ENCODE data around the gene PDGFB. TPM values are rescaled to one million over a fixed set of nuclear protein-coding genes. Genes with fewer than 3 reads are reported as not detected.

Gene PDGFB
- total RNA-seq, 1 donor from 2014 or later = 0.44 TPM

- H3K27me3 Mint-ChIP-seq (ENCODE audit: unreplicated experiment) = peaks cover 7% of the 10 kb centered on the region
- no peak for DNase-seq
- H3K4me3 Mint-ChIP-seq (ENCODE audit: unreplicated experiment) = no peak overlapping the region
- no peak for TF ChIP-seq CTCF (IDR thresholded peaks at IDR 0.05; ENCODE audit: partially characterized antibody, unreplicated experiment)
- H3K36me3 Mint-ChIP-seq (ENCODE audit: unreplicated experiment) = no peaks in the 10 kb centered on the region
- H3K4me1 Mint-ChIP-seq (ENCODE audit: low read depth, unreplicated experiment) = peaks cover 10% of the 10 kb centered on the region
- H3K9me3 Mint-ChIP-seq (ENCODE audit: unreplicated experiment) = peaks cover 4% of the 10 kb centered on the region
- no peak overlapping the region for H3K27ac Mint-ChIP-seq (ENCODE audit: unreplicated experiment)
Measured at GRCh38 chr22:39209756-39210155, 35.0 kb downstream of the PDGFB start.

GRCh38 chr22:39208013-39208680 is 36.6 kb downstream of the PDGFB start:
- Mint-ChIP-seq H3K4me3 (ENCODE audit: unreplicated experiment) (no peak overlapping the region), H3K9me3 (ENCODE audit: unreplicated experiment) (peaks cover 4% of the 10 kb centered on the region), H3K36me3 (ENCODE audit: unreplicated experiment) (no peaks in the 10 kb centered on the region), H3K4me1 (ENCODE audit: low read depth, unreplicated experiment) (peaks cover 10% of the 10 kb centered on the region), H3K27ac (ENCODE audit: unreplicated experiment) (no peak overlapping the region), H3K27me3 (ENCODE audit: unreplicated experiment) (peaks cover 6% of the 10 kb centered on the region)
- DNase-seq = no peak
- TF ChIP-seq CTCF (IDR thresholded peaks at IDR 0.05; ENCODE audit: partially characterized antibody, unreplicated experiment) = no peak

GRCh38 chr22:39207141-39208012 is 37.4 kb downstream of the PDGFB start:
- Mint-ChIP-seq H3K9me3 (ENCODE audit: unreplicated experiment) (peaks cover 4% of the 10 kb centered on the region), H3K27me3 (ENCODE audit: unreplicated experiment) (peaks cover 6% of the 10 kb centered on the region), H3K27ac (ENCODE audit: unreplicated experiment) (no peak overlapping the region), H3K4me3 (ENCODE audit: unreplicated experiment) (no peak overlapping the region), H3K36me3 (ENCODE audit: unreplicated experiment) (no peaks in the 10 kb centered on the region), H3K4me1 (ENCODE audit: low read depth, unreplicated experiment) (peaks cover 10% of the 10 kb centered on the region)
- TF ChIP-seq CTCF (IDR thresholded peaks at IDR 0.05; ENCODE audit: partially characterized antibody, unreplicated experiment) = no peak
- no peak for DNase-seq

- H3K4me3 Mint-ChIP-seq (ENCODE audit: unreplicated experiment) = no peak overlapping the region
- no peaks in the 10 kb centered on the region for H3K36me3 Mint-ChIP-seq (ENCODE audit: unreplicated experiment)
- peaks cover 6% of the 10 kb centered on the region for H3K27me3 Mint-ChIP-seq (ENCODE audit: unreplicated experiment)
- no peak for TF ChIP-seq CTCF (IDR thresholded peaks at IDR 0.05; ENCODE audit: partially characterized antibody, unreplicated experiment)
- peaks cover 10% of the 10 kb centered on the region for H3K4me1 Mint-ChIP-seq (ENCODE audit: low read depth, unreplicated experiment)
- H3K9me3 Mint-ChIP-seq (ENCODE audit: unreplicated experiment) = peaks cover 4% of the 10 kb centered on the region
- DNase-seq = no peak
- no peak overlapping the region for H3K27ac Mint-ChIP-seq (ENCODE audit: unreplicated experiment)
Measured at GRCh38 chr22:39206491-39206890, 38.3 kb downstream of the PDGFB start.

Measured in glutamatergic neuron (in vitro differentiated cells).